ELR (cell line): ENCODE data around the gene GIPC1.
"Not testable (repeated sequence)": the region's sequence is repeated elsewhere in the genome, so short reads cannot be mapped to it uniquely, and the experiment has no call there.

Experiments used
- DNase-seq: peaks from one replicate; pipeline ENCODE4 v3.0.0-alpha.2; 2015; ENCODE audit warnings: low read depth

GIPC1 gene

GRCh38 chr19:14471436-14472187, 24.3 kb downstream of the GIPC1 start:
- no peak for DNase-seq

- DNase-seq, result no peak
Measured at GRCh38 chr19:14470031-14470876, 25.7 kb downstream of the GIPC1 start.

- DNase-seq, result peak; percentile 52
Measured at GRCh38 chr19:14467816-14468215, 28.1 kb downstream of the GIPC1 start.

- DNase-seq, result no peak
Measured at GRCh38 chr19:14467391-14467790, 28.5 kb downstream of the GIPC1 start.

- DNase-seq, result no peak
Measured at GRCh38 chr19:14463747-14464146, 32.2 kb downstream of the GIPC1 start.

- DNase-seq, result not testable (repeated sequence)
Measured at GRCh38 chr19:14462401-14462800, 33.5 kb downstream of the GIPC1 start.

GRCh38 chr19:14460935-14461334, 35.0 kb downstream of the GIPC1 start:
- DNase-seq, result no peak

GRCh38 chr19:14459703-14460102, 36.2 kb downstream of the GIPC1 start:
- no peak for DNase-seq

- not testable (repeated sequence) for DNase-seq
Measured at GRCh38 chr19:14452303-14452702, 43.6 kb downstream of the GIPC1 start.

- no peak for DNase-seq
Measured at GRCh38 chr19:14450876-14451275, 45.1 kb downstream of the GIPC1 start.

GRCh38 chr19:14450168-14450874, 45.6 kb downstream of the GIPC1 start:
- DNase-seq, result peak; percentile 78

- DNase-seq, result peak; percentile 38
Measured at GRCh38 chr19:14449321-14449720, 46.6 kb downstream of the GIPC1 start.

GRCh38 chr19:14446336-14447036, 49.4 kb downstream of the GIPC1 start:
- DNase-seq, result no peak

GRCh38 chr19:14443632-14444216, 52.2 kb downstream of the GIPC1 start:
- no peak for DNase-seq

- no peak for DNase-seq
Measured at GRCh38 chr19:14442891-14443631, 52.9 kb downstream of the GIPC1 start.

GRCh38 chr19:14441041-14441938, 54.6 kb downstream of the GIPC1 start:
- no peak for DNase-seq

GRCh38 chr19:14440049-14440448, 55.9 kb downstream of the GIPC1 start:
- no peak for DNase-seq

- DNase-seq, result no peak
Measured at GRCh38 chr19:14439014-14439413, 56.9 kb downstream of the GIPC1 start.

- no peak for DNase-seq
Measured at GRCh38 chr19:14437578-14438140, 58.3 kb downstream of the GIPC1 start.
